WI38 (cell line): ENCODE results near the gene RAPGEF5.

Experiments used
- H3K4me3 ChIP-seq: 2 replicates; pipeline ENCODE4 v1.5.1; 2011; ENCODE audit warnings: low read depth, mild to moderate bottlenecking, control low read depth, low read length
- CTCF ChIP-seq: IDR thresholded peaks from 2 replicates; pipeline ENCODE4 v1.5.1; 2012; ENCODE audit warnings: low read depth, mild to moderate bottlenecking, control low read depth, low read length

Gene RAPGEF5

GRCh38 chr7:22138886-22139285, 218.1 kb downstream of the RAPGEF5 start:
- no peak overlapping the region for H3K4me3 ChIP-seq
- no peak for TF ChIP-seq CTCF

GRCh38 chr7:22138106-22138505, 218.8 kb downstream of the RAPGEF5 start:
- TF ChIP-seq CTCF = no peak
- no peak overlapping the region for H3K4me3 ChIP-seq

GRCh38 chr7:22137466-22137865, 219.5 kb downstream of the RAPGEF5 start:
- no peak for TF ChIP-seq CTCF
- H3K4me3 ChIP-seq = no peak overlapping the region

GRCh38 chr7:22137026-22137425, 219.9 kb downstream of the RAPGEF5 start:
- H3K4me3 ChIP-seq = no peak overlapping the region
- no peak for TF ChIP-seq CTCF

GRCh38 chr7:22129819-22130580, 227.0 kb downstream of the RAPGEF5 start:
- no peak for TF ChIP-seq CTCF
- no peak overlapping the region for H3K4me3 ChIP-seq

GRCh38 chr7:22129166-22129565, 227.8 kb downstream of the RAPGEF5 start:
- no peak for TF ChIP-seq CTCF
- no peak overlapping the region for H3K4me3 ChIP-seq

GRCh38 chr7:22128528-22128920, 228.4 kb downstream of the RAPGEF5 start:
- TF ChIP-seq CTCF = no peak
- no peak overlapping the region for H3K4me3 ChIP-seq
